ENCODE data around the gene LIN7B.
A peak's percentile ranks its signal among the peaks of the same experiment; 100 is the strongest.

DNA sequence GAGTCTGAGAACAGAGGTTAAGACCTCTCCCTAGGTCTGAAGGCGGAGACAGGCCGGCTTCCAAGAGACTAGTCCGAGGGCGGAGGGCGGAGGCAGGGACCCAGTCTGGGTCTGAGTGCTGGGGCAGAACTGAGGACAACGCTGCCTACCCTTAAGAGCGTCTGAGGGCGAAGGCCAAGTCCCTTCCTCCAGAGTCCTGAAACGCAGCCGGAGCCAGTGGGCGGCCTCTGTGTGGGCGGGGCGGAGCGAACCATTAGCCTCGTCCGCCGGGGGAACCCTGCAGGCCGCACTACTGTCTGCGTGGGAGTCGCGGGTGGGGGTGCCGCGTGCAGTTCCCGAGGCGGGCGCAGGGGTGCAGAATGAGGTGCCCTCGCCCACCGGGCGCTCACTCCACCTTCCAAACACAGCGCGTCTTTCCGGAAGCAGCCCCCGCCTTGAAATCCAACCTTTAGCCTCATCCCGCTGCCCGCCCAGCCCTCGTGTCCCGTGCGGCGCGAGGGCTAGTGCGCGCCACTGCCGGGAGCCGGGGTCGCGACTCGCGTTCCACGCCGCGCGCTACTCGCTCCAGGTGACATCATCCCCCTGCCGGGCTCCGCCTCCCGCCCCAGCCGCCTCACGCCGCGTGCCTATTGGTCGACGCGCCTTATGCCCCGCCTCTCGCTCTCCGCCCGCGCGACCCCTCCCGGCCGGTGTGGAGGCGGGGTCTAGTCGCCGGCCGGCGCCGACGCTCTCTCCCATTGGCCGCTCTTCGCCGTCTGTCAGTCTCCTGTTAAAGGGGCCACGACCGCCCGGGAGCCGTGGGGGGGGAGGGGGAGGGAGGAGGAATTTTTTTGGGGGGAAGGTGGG lies 4.6 kb downstream of the LIN7B start, which contains the start of gene C19orf73:
- no peak for TF ChIP-seq ZNF184 (tag by site-specific recombination; IDR thresholded peaks at IDR 0.05)
- TF ChIP-seq, protein P1, sequence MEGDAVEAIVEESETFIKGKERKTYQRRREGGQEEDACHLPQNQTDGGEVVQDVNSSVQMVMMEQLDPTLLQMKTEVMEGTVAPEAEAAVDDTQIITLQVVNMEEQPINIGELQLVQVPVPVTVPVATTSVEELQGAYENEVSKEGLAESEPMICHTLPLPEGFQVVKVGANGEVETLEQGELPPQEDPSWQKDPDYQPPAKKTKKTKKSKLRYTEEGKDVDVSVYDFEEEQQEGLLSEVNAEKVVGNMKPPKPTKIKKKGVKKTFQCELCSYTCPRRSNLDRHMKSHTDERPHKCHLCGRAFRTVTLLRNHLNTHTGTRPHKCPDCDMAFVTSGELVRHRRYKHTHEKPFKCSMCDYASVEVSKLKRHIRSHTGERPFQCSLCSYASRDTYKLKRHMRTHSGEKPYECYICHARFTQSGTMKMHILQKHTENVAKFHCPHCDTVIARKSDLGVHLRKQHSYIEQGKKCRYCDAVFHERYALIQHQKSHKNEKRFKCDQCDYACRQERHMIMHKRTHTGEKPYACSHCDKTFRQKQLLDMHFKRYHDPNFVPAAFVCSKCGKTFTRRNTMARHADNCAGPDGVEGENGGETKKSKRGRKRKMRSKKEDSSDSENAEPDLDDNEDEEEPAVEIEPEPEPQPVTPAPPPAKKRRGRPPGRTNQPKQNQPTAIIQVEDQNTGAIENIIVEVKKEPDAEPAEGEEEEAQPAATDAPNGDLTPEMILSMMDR (tag by site-specific recombination; IDR thresholded peaks at IDR 0.05), result peak; percentile 91

Data from HEK293 (cell line).